ENCODE data around the gene AGAP1. TPM values are rescaled to one million over a fixed set of nuclear protein-coding genes. Genes with fewer than 3 reads are reported as not detected.

The AGAP1 gene
- total RNA-seq, 1 donor from 2014 or later: 39.0 TPM

GRCh38 chr2:235523486-235524150 lies 29.8 kb downstream of the AGAP1 start:
- Mint-ChIP-seq H3K4me1 (ENCODE audit: low read depth) (peaks cover 18% of the 10 kb centered on the region), H3K36me3 (ENCODE audit: low read depth) (no peaks in the 10 kb centered on the region), H3K4me3 (ENCODE audit: unreplicated experiment) (no peak overlapping the region), H3K27ac (ENCODE audit: unreplicated experiment) (no peak overlapping the region), H3K27me3 (ENCODE audit: low read depth) (no peaks in the 10 kb centered on the region), H3K9me3 (ENCODE audit: low read depth) (no peaks in the 10 kb centered on the region)
- no peak for TF ChIP-seq CTCF (IDR thresholded peaks at IDR 0.05)
- peak; percentile 66 for DNase-seq (ENCODE audit: low spot score)

- Mint-ChIP-seq H3K27ac (ENCODE audit: unreplicated experiment) (no peak overlapping the region), H3K4me3 (ENCODE audit: unreplicated experiment) (no peak overlapping the region), H3K9me3 (ENCODE audit: low read depth) (peaks cover 4% of the 10 kb centered on the region), H3K4me1 (ENCODE audit: low read depth) (peaks cover 18% of the 10 kb centered on the region), H3K36me3 (ENCODE audit: low read depth) (no peaks in the 10 kb centered on the region), H3K27me3 (ENCODE audit: low read depth) (no peaks in the 10 kb centered on the region)
- DNase-seq (ENCODE audit: low spot score): no peak
- no peak for TF ChIP-seq CTCF (IDR thresholded peaks at IDR 0.05)
Measured at GRCh38 chr2:235526166-235526565, 32.3 kb downstream of the AGAP1 start.

- H3K27me3 Mint-ChIP-seq (ENCODE audit: low read depth): no peaks in the 10 kb centered on the region
- H3K4me3 Mint-ChIP-seq (ENCODE audit: unreplicated experiment): no peak overlapping the region
- H3K36me3 Mint-ChIP-seq (ENCODE audit: low read depth): no peaks in the 10 kb centered on the region
- H3K27ac Mint-ChIP-seq (ENCODE audit: unreplicated experiment): no peak overlapping the region
- TF ChIP-seq CTCF (IDR thresholded peaks at IDR 0.05): no peak
- peaks cover 4% of the 10 kb centered on the region for H3K9me3 Mint-ChIP-seq (ENCODE audit: low read depth)
- peaks cover 9% of the 10 kb centered on the region for H3K4me1 Mint-ChIP-seq (ENCODE audit: low read depth)
- peak; percentile 21 for DNase-seq (ENCODE audit: low spot score)
Measured at GRCh38 chr2:235527806-235528469, 34.1 kb downstream of the AGAP1 start.

GRCh38 chr2:235529621-235530020 lies 35.8 kb downstream of the AGAP1 start:
- Mint-ChIP-seq H3K27me3 (ENCODE audit: low read depth) (no peaks in the 10 kb centered on the region), H3K4me1 (ENCODE audit: low read depth) (peaks cover 9% of the 10 kb centered on the region), H3K36me3 (ENCODE audit: low read depth) (no peaks in the 10 kb centered on the region), H3K4me3 (ENCODE audit: unreplicated experiment) (no peak overlapping the region), H3K9me3 (ENCODE audit: low read depth) (peaks cover 4% of the 10 kb centered on the region), H3K27ac (ENCODE audit: unreplicated experiment) (no peak overlapping the region)
- no peak for TF ChIP-seq CTCF (IDR thresholded peaks at IDR 0.05)
- no peak for DNase-seq (ENCODE audit: low spot score)

- Mint-ChIP-seq H3K27me3 (ENCODE audit: low read depth) (no peaks in the 10 kb centered on the region), H3K4me3 (ENCODE audit: unreplicated experiment) (no peak overlapping the region), H3K36me3 (ENCODE audit: low read depth) (no peaks in the 10 kb centered on the region), H3K27ac (ENCODE audit: unreplicated experiment) (no peak overlapping the region), H3K4me1 (ENCODE audit: low read depth) (peaks cover 9% of the 10 kb centered on the region), H3K9me3 (ENCODE audit: low read depth) (peaks cover 4% of the 10 kb centered on the region)
- DNase-seq (ENCODE audit: low spot score): peak; percentile 18
- no peak for TF ChIP-seq CTCF (IDR thresholded peaks at IDR 0.05)
Measured at GRCh38 chr2:235530735-235531134, 36.9 kb downstream of the AGAP1 start.
